Retinal pigment epithelial cell (primary cell): ENCODE results near the gene ADORA1.

Experiments
- DNase-seq: peaks from one replicate; pipeline ENCODE4 v3.0.0-alpha.2; 2010; ENCODE audit warnings: low read depth
- H3K4me3 ChIP-seq: 2 replicates; pipeline ENCODE4 v1.5.1; 2011; ENCODE audit warnings: mild to moderate bottlenecking, low read length, control low read depth, moderate library complexity
- CTCF ChIP-seq: conservative IDR thresholded peaks from 2 replicates; pipeline ENCODE4 v1.5.1; 2011; ENCODE audit warnings: low read depth, low read length, control low read depth, inconsistent platforms

The ADORA1 gene

DNA sequence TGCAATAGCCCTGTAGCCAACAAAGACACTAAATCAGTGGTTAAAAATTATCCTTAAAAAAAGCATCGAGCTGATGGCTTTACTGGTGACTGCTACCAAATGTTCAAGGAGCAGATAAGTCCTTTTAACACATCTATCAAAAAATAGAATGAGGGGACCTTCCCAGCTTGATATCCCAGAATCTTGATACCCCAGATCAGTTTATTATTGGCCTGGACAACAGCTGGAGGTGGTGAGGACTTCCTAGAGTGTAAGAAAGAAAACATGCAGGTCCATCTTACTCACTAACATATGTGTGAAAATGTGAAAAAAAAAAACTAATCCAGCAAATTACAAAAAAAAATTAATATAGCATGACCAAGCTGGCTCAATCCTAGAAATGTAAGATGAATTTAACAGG lies 80.7 kb downstream of the ADORA1 start:
- DNase-seq: no peak
- no peak overlapping the region for H3K4me3 ChIP-seq
- TF ChIP-seq CTCF: no peak

DNA sequence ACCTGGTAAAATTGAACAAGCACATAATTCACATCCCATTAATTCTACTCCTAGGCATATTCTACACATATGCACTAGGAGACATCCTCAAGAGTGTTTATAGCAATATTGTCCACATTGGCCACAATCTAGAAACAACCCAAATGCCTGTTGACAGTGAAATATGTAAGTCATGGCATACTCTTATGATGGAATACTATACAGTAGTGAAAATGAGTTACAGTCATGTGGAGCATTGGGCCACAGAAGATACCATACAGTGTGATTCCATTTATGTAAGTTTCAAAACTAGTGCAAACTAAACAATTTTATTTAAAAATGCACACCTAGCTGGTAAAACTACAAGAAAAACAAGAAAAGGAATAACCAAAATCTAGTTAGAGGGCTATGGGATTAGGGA lies 82.8 kb downstream of the ADORA1 start:
- H3K4me3 ChIP-seq: no peak overlapping the region
- no peak for DNase-seq
- TF ChIP-seq CTCF: no peak

GRCh38 chr1:203210988-203211387 lies 83.5 kb downstream of the ADORA1 start:
- no peak overlapping the region for H3K4me3 ChIP-seq
- DNase-seq: no peak
- TF ChIP-seq CTCF: no peak

- no peak for TF ChIP-seq CTCF
- H3K4me3 ChIP-seq: no peak overlapping the region
- DNase-seq: no peak
These were observed 84.3 kb downstream of the ADORA1 start for GRCh38 chr1:203211812-203212211.

GRCh38 chr1:203213126-203213525 lies 85.6 kb downstream of the ADORA1 start:
- no peak for DNase-seq
- TF ChIP-seq CTCF: no peak
- no peak overlapping the region for H3K4me3 ChIP-seq

DNA sequence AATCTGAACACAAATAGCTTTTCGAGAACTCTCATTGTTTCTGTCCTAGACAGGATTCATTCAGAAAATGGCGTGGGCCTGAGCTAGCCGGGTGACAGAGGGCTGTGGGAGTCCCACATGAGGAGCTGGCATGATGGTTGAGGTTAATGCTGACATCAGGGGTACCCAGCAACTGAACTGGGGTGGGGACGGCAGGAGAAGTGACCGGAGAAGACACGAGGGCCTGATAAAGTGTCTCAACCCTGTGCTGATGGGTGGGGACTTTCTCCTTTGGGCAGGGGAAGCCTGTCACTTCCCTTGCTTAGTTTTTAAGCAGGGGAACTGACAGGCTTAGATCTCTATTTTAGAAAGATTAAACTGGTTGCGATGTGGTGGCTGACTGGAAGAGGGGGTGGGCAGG lies 87.3 kb downstream of the ADORA1 start:
- no peak overlapping the region for H3K4me3 ChIP-seq

GRCh38 chr1:203215573-203215972 lies 88.0 kb downstream of the ADORA1 start:
- DNase-seq: no peak
- no peak overlapping the region for H3K4me3 ChIP-seq
- no peak for TF ChIP-seq CTCF

More for the DNA sequence above, 87.3 kb downstream of the ADORA1 start:
- TF ChIP-seq CTCF: no peak
- no peak for DNase-seq
